ENCODE measurements around the gene GRB14.
"Not testable (repeated sequence)": the region's sequence is repeated elsewhere in the genome, so short reads cannot be mapped to it uniquely, and the experiment has no call there.

GRB14 gene

GRCh38 chr2:164620873-164621763, at the start of gene GRB14:
Gene GRB14 (minus strand): TSS chr2:164621482. CDS start chr2:164621309, 173 bp downstream.
- DNase-seq (ENCODE audit: low spot score) = no peak

DNA sequence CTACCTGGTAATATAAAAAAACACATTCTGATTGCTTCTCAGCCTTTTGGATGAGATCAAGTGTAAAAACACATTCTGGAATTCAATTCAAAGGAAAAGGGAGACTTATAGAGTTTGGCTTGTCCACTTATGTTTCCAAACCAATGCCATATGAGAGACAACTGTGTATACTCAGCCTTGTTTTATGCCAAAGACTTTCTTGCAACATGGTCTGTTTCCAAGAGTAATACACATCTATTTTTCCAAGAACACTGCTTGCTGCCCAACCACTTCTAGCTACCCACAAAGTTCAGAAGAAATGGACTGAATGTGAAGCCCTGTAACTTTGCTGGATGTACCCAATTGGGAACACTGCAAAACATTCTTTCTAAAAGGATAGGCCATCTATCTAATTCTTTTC, 48.0 kb upstream of the GRB14 start:
- DNase-seq (ENCODE audit: low spot score) = no peak

GRCh38 chr2:164667566-164667965, 46.3 kb upstream of the GRB14 start:
- DNase-seq (ENCODE audit: low spot score) = no peak

DNA sequence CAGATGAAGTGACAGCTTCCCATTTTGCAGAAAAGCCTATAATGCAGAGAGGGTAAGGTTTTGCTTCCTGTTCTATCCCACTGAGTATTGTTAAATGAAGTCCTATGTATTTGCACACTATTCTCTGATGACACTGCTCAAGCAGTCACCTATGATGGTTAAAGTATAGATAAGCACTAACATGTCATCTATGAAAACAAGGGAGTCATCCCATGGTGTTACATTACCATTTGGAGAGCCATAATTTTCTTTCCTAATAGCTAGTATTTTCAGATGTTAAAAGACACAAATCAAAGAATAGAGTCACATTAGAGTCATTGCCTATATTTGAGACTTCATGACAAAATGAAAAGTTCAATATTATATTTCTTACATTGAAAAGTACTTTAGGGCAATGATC, 42.8 kb upstream of the GRB14 start:
- DNase-seq (ENCODE audit: low spot score) = no peak

GRCh38 chr2:164662868-164663631, 41.8 kb upstream of the GRB14 start:
- no peak for DNase-seq (ENCODE audit: low spot score)

- DNase-seq (ENCODE audit: low spot score) = no peak
These were observed 40.8 kb upstream of the GRB14 start for GRCh38 chr2:164662066-164662465.

GRCh38 chr2:164661349-164661748, 40.1 kb upstream of the GRB14 start:
- DNase-seq (ENCODE audit: low spot score) = no peak

GRCh38 chr2:164657129-164657528, 35.8 kb upstream of the GRB14 start:
- DNase-seq (ENCODE audit: low spot score) = no peak

- no peak for DNase-seq (ENCODE audit: low spot score)
These were observed 34.5 kb upstream of the GRB14 start for GRCh38 chr2:164655750-164656149.

GRCh38 chr2:164655336-164655735, 34.1 kb upstream of the GRB14 start:
- DNase-seq (ENCODE audit: low spot score) = no peak

- DNase-seq (ENCODE audit: low spot score) = no peak
These were observed 30.1 kb upstream of the GRB14 start for GRCh38 chr2:164651361-164651760.

DNA sequence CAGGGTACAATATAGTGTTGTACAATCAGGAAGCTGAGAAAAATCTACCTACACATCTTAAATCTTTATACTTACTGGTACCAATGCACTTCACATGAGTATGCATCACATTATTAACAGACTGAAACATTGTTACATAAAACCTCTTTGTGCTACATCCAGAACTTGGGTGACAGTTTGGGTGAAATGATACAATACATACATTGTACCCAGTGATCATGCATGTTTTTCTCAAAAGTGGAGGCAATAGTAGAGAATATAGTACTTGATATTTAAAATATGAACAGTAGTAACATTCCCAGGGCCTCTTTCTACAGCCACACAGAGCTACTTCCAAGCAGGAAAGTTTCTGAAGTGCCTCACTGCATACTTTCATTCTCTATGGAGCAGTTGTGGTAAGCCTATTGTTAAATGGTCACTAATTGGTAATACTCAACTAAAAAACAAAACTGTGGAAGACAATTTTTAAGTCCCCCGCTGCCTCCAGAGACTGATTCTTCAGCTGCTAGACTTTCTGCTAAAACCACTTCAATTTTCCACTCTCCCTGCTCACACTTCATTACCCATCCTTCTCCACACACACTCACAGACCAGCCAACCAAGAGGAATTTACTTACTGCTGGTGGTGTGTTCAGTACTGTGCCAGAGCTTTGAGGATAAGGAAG, 22.9 kb upstream of the GRB14 start:
- no peak for DNase-seq (ENCODE audit: low spot score)

DNA sequence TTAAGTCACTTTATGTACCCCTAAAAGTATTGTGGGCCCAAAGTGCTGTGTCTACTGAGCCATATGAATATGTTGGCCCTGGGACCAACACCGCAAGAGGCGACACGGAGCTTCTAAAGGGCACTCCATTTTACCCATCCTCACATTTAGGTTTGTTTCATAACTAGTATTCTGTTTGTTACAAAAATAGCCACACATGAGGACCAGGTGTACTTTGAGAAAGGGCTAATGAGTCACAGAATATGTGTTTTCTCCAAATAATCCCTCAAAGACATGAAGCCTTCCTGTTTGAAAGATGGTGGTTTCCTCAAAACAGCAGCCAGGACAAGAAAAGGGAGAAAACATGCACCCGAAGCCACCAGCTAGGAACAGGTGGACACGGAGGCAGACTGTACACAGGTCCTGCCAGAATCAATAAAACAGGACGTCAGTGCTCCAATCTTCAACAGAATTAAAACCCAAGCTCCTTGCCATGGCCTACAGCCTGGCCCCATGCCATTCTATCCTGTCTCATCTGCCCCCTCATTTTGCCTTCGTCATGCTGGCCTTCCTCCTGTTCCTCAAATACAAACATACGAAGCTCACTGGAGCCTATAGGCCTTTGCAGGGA, 21.8 kb upstream of the GRB14 start:
- no peak for DNase-seq (ENCODE audit: low spot score)

GRCh38 chr2:164642268-164642667, 21.0 kb upstream of the GRB14 start:
- no peak for DNase-seq (ENCODE audit: low spot score)

GRCh38 chr2:164628319-164628718, 7.0 kb upstream of the GRB14 start:
- not testable (repeated sequence) for DNase-seq (ENCODE audit: low spot score)

GRCh38 chr2:164625378-164625971, 4.2 kb upstream of the GRB14 start:
- DNase-seq (ENCODE audit: low spot score) = no peak

- DNase-seq (ENCODE audit: low spot score) = no peak
These were observed 3.0 kb upstream of the GRB14 start for GRCh38 chr2:164624316-164624715.

GRCh38 chr2:164622338-164623106, 1.2 kb upstream of the GRB14 start:
- DNase-seq (ENCODE audit: low spot score) = no peak

GRCh38 chr2:164621764-164622105, 453 bp upstream of the GRB14 start:
- DNase-seq (ENCODE audit: low spot score) = no peak

GRCh38 chr2:164620457-164620856, 825 bp downstream of the GRB14 start:
- DNase-seq (ENCODE audit: low spot score) = no peak

DNA sequence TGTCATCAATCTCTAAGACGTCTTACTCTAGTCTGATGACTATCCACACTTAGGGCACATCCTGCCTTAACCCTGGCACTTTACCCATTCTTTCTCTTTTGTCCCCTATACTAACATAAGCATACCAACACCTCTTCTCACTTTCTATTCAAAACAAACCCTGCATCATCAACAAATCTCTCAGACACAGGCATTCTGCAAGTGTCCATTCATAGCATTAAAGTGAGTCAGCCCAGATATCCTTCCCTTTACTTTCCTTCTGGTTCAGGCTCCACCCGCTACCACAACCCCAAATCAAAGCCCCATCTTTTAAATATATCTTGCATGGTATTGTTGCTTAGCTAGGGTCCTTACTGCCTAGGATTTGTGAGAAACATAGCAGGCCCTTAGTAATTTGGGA, 3.8 kb downstream of the GRB14 start:
- DNase-seq (ENCODE audit: low spot score) = no peak
